NCI-H774 (cell line): ENCODE results near the gene RAB35.

ENCODE experiments used
- DNase-seq: peaks from one replicate; lab custom pipeline; 2025; lab: John Stamatoyannopoulos, UW

RAB35 gene

GRCh38 chr12:120116441-120116791 lies at the start of gene RAB35:
TSS of gene RAB35 (minus strand) at chr12:120116753. CDS start at chr12:120116650, 103 bp downstream.
- no peak for DNase-seq

GRCh38 chr12:120164293-120164692 lies 47.7 kb upstream of the RAB35 start:
- DNase-seq: no peak

- no peak for DNase-seq
Measured at GRCh38 chr12:120162763-120163162, 46.2 kb upstream of the RAB35 start.

- no peak for DNase-seq
Measured at GRCh38 chr12:120161852-120162251, 45.3 kb upstream of the RAB35 start.

GRCh38 chr12:120159509-120160237 lies 43.1 kb upstream of the RAB35 start:
- no peak for DNase-seq

GRCh38 chr12:120158351-120158750 lies 41.8 kb upstream of the RAB35 start:
- DNase-seq: no peak

GRCh38 chr12:120157678-120158077 lies 41.1 kb upstream of the RAB35 start:
- DNase-seq: no peak

GRCh38 chr12:120156315-120157259 lies 40.0 kb upstream of the RAB35 start:
- no peak for DNase-seq

- no peak for DNase-seq
Measured at GRCh38 chr12:120155072-120155471, 38.5 kb upstream of the RAB35 start.

- DNase-seq: no peak
Measured at GRCh38 chr12:120150919-120151525, 34.5 kb upstream of the RAB35 start.

GRCh38 chr12:120148011-120148410 lies 31.5 kb upstream of the RAB35 start:
- DNase-seq: no peak

GRCh38 chr12:120145164-120145563 lies 28.6 kb upstream of the RAB35 start:
- DNase-seq: no peak

- no peak for DNase-seq
Measured at GRCh38 chr12:120144215-120144614, 27.7 kb upstream of the RAB35 start.

GRCh38 chr12:120142231-120142877 lies 25.8 kb upstream of the RAB35 start:
- no peak for DNase-seq

- no peak for DNase-seq
Measured at GRCh38 chr12:120141336-120141735, 24.8 kb upstream of the RAB35 start.

- no peak for DNase-seq
Measured at GRCh38 chr12:120140603-120141002, 24.1 kb upstream of the RAB35 start.

GRCh38 chr12:120139958-120140357 lies 23.4 kb upstream of the RAB35 start:
- no peak for DNase-seq

GRCh38 chr12:120138366-120138765 lies 21.8 kb upstream of the RAB35 start:
- no peak for DNase-seq

- no peak for DNase-seq
Measured at GRCh38 chr12:120137833-120138232, 21.3 kb upstream of the RAB35 start.

GRCh38 chr12:120136093-120136770 lies 19.7 kb upstream of the RAB35 start:
- no peak for DNase-seq

GRCh38 chr12:120134307-120134980 lies 17.9 kb upstream of the RAB35 start:
- no peak for DNase-seq
